Vagina (tissue), 2 donors: ENCODE measurements around the gene PREPL.

Experiments used
- CTCF ChIP-seq, 3 experiments: fragments of 450-650 bp in 2 of 3; fragments of 200-600 bp in 1 of 3; sonication (generic) in 1 of 3; IDR thresholded peaks; one replicate each; pipeline ENCODE4 v1.5.1; 2017 to 2019; ENCODE audit warnings: antibody characterized with exemption in 3 of 3, mild to moderate bottlenecking in 2 of 3, moderate library complexity in 2 of 3
- POLR2A ChIP-seq, 2 donors: fragments of 450-650 bp; IDR thresholded peaks; one replicate each; pipeline ENCODE4 v1.6.1; 2017; ENCODE audit warnings: antibody characterized with exemption in 2 of 2, mild to moderate bottlenecking in 2 of 2, moderate library complexity in 2 of 2
- POLR2AphosphoS5 ChIP-seq, 2 donors: sonication (generic); formaldehyde crosslinking; IDR thresholded peaks; one replicate each; pipeline ENCODE4 v1.9.0; 2017; ENCODE audit warnings: antibody characterized with exemption in 2 of 2, mild to moderate bottlenecking in 2 of 2, low read depth in 1 of 2; ENCODE audit not compliant: insufficient read depth in 1 of 2

GRCh38 chr2:44347526-44347925 is 13.8 kb downstream of the PREPL start:
- TF ChIP-seq POLR2A (IDR thresholded peaks at IDR 0.05) (no peak), CTCF (IDR thresholded peaks at IDR 0.05) (no peak), POLR2AphosphoS5 (IDR thresholded peaks at IDR 0.05; ENCODE audit: insufficient read depth in 1 of 2, low read depth in 1 of 2) (no peak)
